ENCODE data around the gene CAB39. TPM values are rescaled to one million over a fixed set of nuclear protein-coding genes. Genes with fewer than 3 reads are reported as not detected.

The CAB39 gene
- total and polyA plus RNA-seq, 4 donors = 19.4 to 123 (median 57.1) TPM

- TF ChIP-seq, protein P1, sequence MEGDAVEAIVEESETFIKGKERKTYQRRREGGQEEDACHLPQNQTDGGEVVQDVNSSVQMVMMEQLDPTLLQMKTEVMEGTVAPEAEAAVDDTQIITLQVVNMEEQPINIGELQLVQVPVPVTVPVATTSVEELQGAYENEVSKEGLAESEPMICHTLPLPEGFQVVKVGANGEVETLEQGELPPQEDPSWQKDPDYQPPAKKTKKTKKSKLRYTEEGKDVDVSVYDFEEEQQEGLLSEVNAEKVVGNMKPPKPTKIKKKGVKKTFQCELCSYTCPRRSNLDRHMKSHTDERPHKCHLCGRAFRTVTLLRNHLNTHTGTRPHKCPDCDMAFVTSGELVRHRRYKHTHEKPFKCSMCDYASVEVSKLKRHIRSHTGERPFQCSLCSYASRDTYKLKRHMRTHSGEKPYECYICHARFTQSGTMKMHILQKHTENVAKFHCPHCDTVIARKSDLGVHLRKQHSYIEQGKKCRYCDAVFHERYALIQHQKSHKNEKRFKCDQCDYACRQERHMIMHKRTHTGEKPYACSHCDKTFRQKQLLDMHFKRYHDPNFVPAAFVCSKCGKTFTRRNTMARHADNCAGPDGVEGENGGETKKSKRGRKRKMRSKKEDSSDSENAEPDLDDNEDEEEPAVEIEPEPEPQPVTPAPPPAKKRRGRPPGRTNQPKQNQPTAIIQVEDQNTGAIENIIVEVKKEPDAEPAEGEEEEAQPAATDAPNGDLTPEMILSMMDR (IDR thresholded peaks at IDR 0.05; ENCODE audit: control extremely low read depth, extremely low read depth) = no peak
- peaks cover 0 to 3% (median 2%) of the 10 kb centered on the region in 4 donors for H3K36me3 ChIP-seq (ENCODE audit: control insufficient read depth in 4 of 4, insufficient read depth in 4 of 4, low read length in 4 of 4)
- peaks cover 0 to 29% (median 0%) of the 10 kb centered on the region in 5 donors for H3K4me1 ChIP-seq (ENCODE audit: control insufficient read depth in 5 of 5, insufficient read depth in 5 of 5, low read length in 5 of 5)
- H3K4me3 ChIP-seq = no peak overlapping the region
- H3K27ac ChIP-seq (ENCODE audit: low read depth in 1 of 2, low read length in 1 of 2) = no peak overlapping the region
- 95 to 96% methylated on average over 4 of the region's 4 CpGs for WGBS, 2 donors
- ATAC-seq (ENCODE audit: insufficient read depth, low FRiP score) (no peak), DNase-seq (no peak)
- no peaks in the 10 kb centered on the region for H3K27me3 ChIP-seq (ENCODE audit: control insufficient read depth in 3 of 3, insufficient read depth in 3 of 3, low read length in 2 of 3)
- H3K9ac ChIP-seq (ENCODE audit: insufficient read depth in 1 of 2, low read length in 2 of 2) = no peak overlapping the region
- no peaks in the 10 kb centered on the region for H3K9me3 ChIP-seq (ENCODE audit: control insufficient read depth in 4 of 4, insufficient read depth in 3 of 4, low read length in 3 of 4)
Observed at GRCh38 chr2:230773039-230773773, 60.6 kb downstream of the CAB39 start.

DNA sequence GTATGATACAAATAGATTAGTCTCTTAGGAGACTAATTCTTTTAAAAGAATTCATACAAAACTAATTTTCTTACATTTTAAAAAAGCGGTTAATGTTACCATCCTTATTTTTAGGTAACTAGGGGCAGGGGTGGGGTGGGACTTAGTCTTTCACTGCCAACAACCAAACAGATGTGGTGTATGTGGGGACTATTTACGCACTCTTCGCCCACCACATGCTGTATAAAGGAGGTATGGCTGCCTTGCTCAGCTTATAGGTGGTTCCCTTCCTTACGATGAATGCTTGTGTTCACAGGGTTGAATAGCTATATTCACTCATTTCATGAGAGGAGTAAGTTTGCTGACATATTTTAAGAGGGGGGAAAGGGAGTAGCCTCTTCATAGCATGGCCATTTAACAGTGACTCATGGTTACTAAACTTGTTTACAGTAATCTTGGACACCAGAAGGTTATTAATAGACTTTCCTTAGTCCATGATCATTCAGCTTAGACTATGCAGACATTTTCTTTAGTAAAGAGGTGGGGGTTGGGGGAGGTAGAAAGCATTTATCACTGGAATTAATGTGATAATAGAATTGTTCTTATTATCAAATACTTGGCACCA, 61.8 kb downstream of the CAB39 start:
- H3K27ac ChIP-seq (ENCODE audit: low read depth in 1 of 2, low read length in 1 of 2) = peak overlapping the region; percentile 37 to 82
- WGBS, 2 donors = 88 to 96% methylated on average over 4 of the region's 4 CpGs

DNA sequence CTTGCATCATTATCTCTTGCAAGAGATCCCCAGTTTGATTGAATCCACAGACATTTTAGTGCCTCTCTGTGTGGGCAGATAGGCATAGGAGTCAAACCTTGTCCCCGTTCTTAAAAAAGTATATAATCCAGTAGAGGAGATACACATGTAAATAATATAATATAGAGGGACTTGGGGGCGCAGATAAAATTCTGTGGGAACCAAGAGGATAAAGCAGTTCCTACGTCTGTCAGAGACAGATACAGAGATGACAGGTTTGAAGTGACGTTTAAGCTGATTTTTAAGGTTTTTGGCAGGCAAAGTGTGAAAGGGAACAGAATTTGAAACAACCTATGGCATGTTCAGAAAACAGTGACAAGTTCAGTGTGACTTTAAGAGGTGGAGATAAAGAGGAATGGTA, 63.1 kb downstream of the CAB39 start:
- TF ChIP-seq, protein P1 (IDR thresholded peaks at IDR 0.05; ENCODE audit: control extremely low read depth, extremely low read depth) = no peak
- ATAC-seq (ENCODE audit: insufficient read depth, low FRiP score) (no peak), DNase-seq (no peak)
- Histone ChIP-seq H3K27ac (ENCODE audit: low read depth in 1 of 2, low read length in 1 of 2) (no peak overlapping the region), H3K36me3 (ENCODE audit: control insufficient read depth in 4 of 4, insufficient read depth in 4 of 4, low read length in 4 of 4) (peaks cover 0 to 4% (median under 1%) of the 10 kb centered on the region in 4 donors), H3K9me3 (ENCODE audit: control insufficient read depth in 4 of 4, insufficient read depth in 3 of 4, low read length in 3 of 4) (no peaks in the 10 kb centered on the region), H3K27me3 (ENCODE audit: control insufficient read depth in 3 of 3, insufficient read depth in 3 of 3, low read length in 2 of 3) (no peaks in the 10 kb centered on the region), H3K4me1 (ENCODE audit: control insufficient read depth in 5 of 5, insufficient read depth in 5 of 5, low read length in 5 of 5) (peaks cover 0 to 46% (median 4%) of the 10 kb centered on the region in 5 donors), H3K4me3 (no peak overlapping the region), H3K9ac (ENCODE audit: insufficient read depth in 1 of 2, low read length in 2 of 2) (no peak overlapping the region)
- WGBS, 2 donors = 96 to 97% methylated on average over 4 of the region's 4 CpGs

More for the DNA sequence above, 61.8 kb downstream of the CAB39 start:
- Histone ChIP-seq H3K4me3 (no peak overlapping the region), H3K27me3 (ENCODE audit: control insufficient read depth in 3 of 3, insufficient read depth in 3 of 3, low read length in 2 of 3) (no peaks in the 10 kb centered on the region), H3K9me3 (ENCODE audit: control insufficient read depth in 4 of 4, insufficient read depth in 3 of 4, low read length in 3 of 4) (no peaks in the 10 kb centered on the region), H3K36me3 (ENCODE audit: control insufficient read depth in 4 of 4, insufficient read depth in 4 of 4, low read length in 4 of 4) (peaks cover 0 to 4% (median 2%) of the 10 kb centered on the region in 4 donors), H3K9ac (ENCODE audit: insufficient read depth in 1 of 2, low read length in 2 of 2) (no peak overlapping the region), H3K4me1 (ENCODE audit: control insufficient read depth in 5 of 5, insufficient read depth in 5 of 5, low read length in 5 of 5) (peaks cover 0 to 39% (median 4%) of the 10 kb centered on the region in 5 donors)
- DNase-seq (no peak), ATAC-seq (ENCODE audit: insufficient read depth, low FRiP score) (no peak)
- TF ChIP-seq, protein P1 (IDR thresholded peaks at IDR 0.05; ENCODE audit: control extremely low read depth, extremely low read depth) = no peak

Measured in lung (tissue), 12 donors.